ENCODE measurements around the gene GRK3. TPM values are rescaled to one million over a fixed set of nuclear protein-coding genes. Genes with fewer than 3 reads are reported as not detected.

GRK3 gene
- total RNA-seq, 1 donor from 2014 or later = 12.4 TPM

DNA sequence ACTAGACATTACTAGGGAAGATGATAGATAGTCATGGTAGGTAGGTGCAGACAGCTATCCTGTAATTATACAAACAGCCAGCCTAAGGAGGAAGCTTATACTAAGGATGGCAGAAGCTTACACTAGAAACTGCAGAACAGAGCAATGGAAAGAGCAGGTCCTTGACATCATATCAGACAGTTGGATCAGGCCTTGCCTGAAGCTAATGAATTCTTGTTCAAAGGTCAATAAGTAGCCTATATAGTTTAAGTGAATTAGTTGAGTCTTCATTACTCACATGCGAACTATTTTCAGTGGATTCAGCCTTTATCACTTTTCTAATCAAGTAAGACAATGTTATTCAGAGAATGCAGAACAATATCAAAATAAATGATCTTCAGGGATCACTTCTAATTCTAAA, 22.3 kb upstream of the GRK3 start:
- no peak for DNase-seq
- Mint-ChIP-seq H3K27me3 (ENCODE audit: unreplicated experiment) (peaks cover 2% of the 10 kb centered on the region), H3K36me3 (ENCODE audit: unreplicated experiment) (no peaks in the 10 kb centered on the region), H3K4me3 (ENCODE audit: unreplicated experiment) (no peak overlapping the region), H3K4me1 (ENCODE audit: low read depth, unreplicated experiment) (no peaks in the 10 kb centered on the region), H3K9me3 (ENCODE audit: unreplicated experiment) (no peaks in the 10 kb centered on the region), H3K27ac (ENCODE audit: unreplicated experiment) (no peak overlapping the region)
- TF ChIP-seq CTCF (IDR thresholded peaks at IDR 0.05; ENCODE audit: partially characterized antibody, unreplicated experiment) = no peak

DNA sequence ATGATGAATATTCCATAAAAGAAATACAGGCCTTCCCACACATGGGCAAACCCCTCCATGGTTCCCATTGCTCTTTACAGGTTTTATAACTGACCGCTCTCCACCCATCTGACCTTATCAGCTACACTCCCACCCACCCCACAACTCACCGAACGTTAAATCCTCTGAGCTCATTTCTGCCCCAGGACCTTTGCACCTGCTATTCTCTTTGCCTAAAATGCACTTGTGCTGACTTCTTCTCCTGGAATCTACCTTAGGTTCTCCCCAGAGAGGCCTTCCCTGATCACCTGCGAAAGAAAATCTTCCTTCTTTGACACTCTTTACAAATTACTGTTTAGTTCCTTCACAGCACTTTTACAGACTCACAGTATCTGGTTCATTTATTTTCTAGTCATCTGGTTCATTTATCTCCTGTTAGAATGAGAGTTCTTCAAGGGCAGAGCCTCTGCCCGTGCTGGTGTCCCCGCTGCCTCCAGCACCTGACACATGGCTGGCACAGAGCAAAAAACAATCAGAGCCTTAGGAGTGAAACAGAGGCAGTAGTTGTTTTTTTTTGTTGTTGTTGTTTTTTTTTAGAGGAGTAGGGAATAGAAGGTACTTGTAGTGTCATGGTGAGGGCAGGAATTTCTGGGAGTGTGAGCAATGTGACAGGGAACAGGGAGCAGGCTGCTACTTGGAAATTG, 21.6 kb upstream of the GRK3 start:
- no peak for TF ChIP-seq CTCF (IDR thresholded peaks at IDR 0.05; ENCODE audit: partially characterized antibody, unreplicated experiment)
- Mint-ChIP-seq H3K4me3 (ENCODE audit: unreplicated experiment) (no peak overlapping the region), H3K27me3 (ENCODE audit: unreplicated experiment) (peaks cover 2% of the 10 kb centered on the region), H3K36me3 (ENCODE audit: unreplicated experiment) (no peaks in the 10 kb centered on the region), H3K4me1 (ENCODE audit: low read depth, unreplicated experiment) (no peaks in the 10 kb centered on the region), H3K9me3 (ENCODE audit: unreplicated experiment) (no peaks in the 10 kb centered on the region), H3K27ac (ENCODE audit: unreplicated experiment) (no peak overlapping the region)
- DNase-seq = no peak

DNA sequence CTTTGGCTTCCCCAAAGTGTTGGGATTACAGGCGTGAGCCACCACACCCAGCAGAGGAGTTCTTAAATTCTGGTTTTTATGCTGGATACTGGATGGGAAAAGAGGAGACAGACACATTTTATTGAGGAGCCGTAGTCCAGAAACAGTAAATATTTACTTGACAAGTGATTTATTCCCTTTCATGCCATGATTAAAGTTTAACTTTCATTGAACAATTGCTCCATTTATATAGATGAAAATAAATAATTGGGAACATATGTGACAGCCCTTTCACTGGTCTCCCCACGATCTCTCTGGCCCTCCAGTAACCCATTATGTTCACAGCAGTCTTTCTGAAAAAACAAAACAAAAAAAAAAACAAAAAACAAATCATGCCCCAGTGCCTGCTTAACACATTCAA, 19.3 kb upstream of the GRK3 start:
- no peaks in the 10 kb centered on the region for H3K9me3 Mint-ChIP-seq (ENCODE audit: unreplicated experiment)
- H3K36me3 Mint-ChIP-seq (ENCODE audit: unreplicated experiment) = no peaks in the 10 kb centered on the region
- no peak overlapping the region for H3K4me3 Mint-ChIP-seq (ENCODE audit: unreplicated experiment)
- H3K4me1 Mint-ChIP-seq (ENCODE audit: low read depth, unreplicated experiment) = no peaks in the 10 kb centered on the region
- no peak overlapping the region for H3K27ac Mint-ChIP-seq (ENCODE audit: unreplicated experiment)
- H3K27me3 Mint-ChIP-seq (ENCODE audit: unreplicated experiment) = peaks cover 2% of the 10 kb centered on the region
- TF ChIP-seq CTCF (IDR thresholded peaks at IDR 0.05; ENCODE audit: partially characterized antibody, unreplicated experiment) = no peak
- no peak for DNase-seq

GRCh38 chr22:25545672-25546071, 18.8 kb upstream of the GRK3 start:
- Mint-ChIP-seq H3K4me3 (ENCODE audit: unreplicated experiment) (no peak overlapping the region), H3K9me3 (ENCODE audit: unreplicated experiment) (no peaks in the 10 kb centered on the region), H3K36me3 (ENCODE audit: unreplicated experiment) (no peaks in the 10 kb centered on the region), H3K27ac (ENCODE audit: unreplicated experiment) (no peak overlapping the region), H3K4me1 (ENCODE audit: low read depth, unreplicated experiment) (no peaks in the 10 kb centered on the region), H3K27me3 (ENCODE audit: unreplicated experiment) (peaks cover 2% of the 10 kb centered on the region)
- no peak for TF ChIP-seq CTCF (IDR thresholded peaks at IDR 0.05; ENCODE audit: partially characterized antibody, unreplicated experiment)
- DNase-seq = no peak

DNA sequence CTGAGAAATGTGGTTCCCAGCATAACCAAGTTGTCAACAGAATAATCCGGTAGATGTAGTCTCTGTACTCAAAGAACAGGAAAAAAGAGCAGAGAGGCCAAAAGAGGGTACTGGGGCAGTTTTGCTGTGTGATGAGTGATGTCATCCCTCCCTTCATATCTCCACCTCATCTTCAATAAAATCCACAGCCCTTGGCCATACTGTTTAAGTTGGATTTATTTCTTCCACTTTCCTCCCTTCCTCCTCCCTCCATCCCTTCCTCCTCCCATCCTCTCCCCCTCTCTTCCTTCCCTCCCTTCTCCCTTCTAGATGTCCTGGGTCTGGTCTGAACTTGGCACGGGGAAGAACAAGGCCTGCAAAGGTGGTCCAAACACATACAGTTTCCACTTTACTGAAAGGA, 18.2 kb upstream of the GRK3 start:
- H3K27me3 Mint-ChIP-seq (ENCODE audit: unreplicated experiment) = no peaks in the 10 kb centered on the region
- no peaks in the 10 kb centered on the region for H3K4me1 Mint-ChIP-seq (ENCODE audit: low read depth, unreplicated experiment)
- H3K9me3 Mint-ChIP-seq (ENCODE audit: unreplicated experiment) = no peaks in the 10 kb centered on the region
- no peak for TF ChIP-seq CTCF (IDR thresholded peaks at IDR 0.05; ENCODE audit: partially characterized antibody, unreplicated experiment)
- H3K27ac Mint-ChIP-seq (ENCODE audit: unreplicated experiment) = no peak overlapping the region
- DNase-seq = no peak
- H3K4me3 Mint-ChIP-seq (ENCODE audit: unreplicated experiment) = no peak overlapping the region
- H3K36me3 Mint-ChIP-seq (ENCODE audit: unreplicated experiment) = no peaks in the 10 kb centered on the region
